IMR-90 (cell line): Measurements from ENCODE around the gene CARD14. TPM values are rescaled to one million over a fixed set of nuclear protein-coding genes. Genes with fewer than 3 reads are reported as not detected.

Experiments used
- ATAC-seq: fragments of 200-7000 bp; cut with Tn5 transposase; 2 replicates; pipeline ENCODE4 v1.9.1; 2020; ENCODE audit warnings: low read depth, mild to moderate bottlenecking, moderate library complexity
- BruUV-seq: library from RNA; stranded (reverse); fragments of 400-500 nt; replicated peaks from 2 replicates; lab custom pipeline; 2021; lab: Mats Ljungman, UMichigan
- CTCF ChIA-PET: fragments of 300-600 bp; formaldehyde crosslinking; extraction: SDS; loops from one replicate; lab custom pipeline; 2021; ENCODE audit warnings: antibody characterized with exemption; lab: Yijun Ruan, JAX
- POLR2A ChIA-PET: fragments of 300-600 bp; sonication (Branson Sonifier 250); formaldehyde crosslinking; loops from one replicate; lab custom pipeline; 2022; ENCODE audit warnings: antibody characterized with exemption; ENCODE audit not compliant: unreplicated experiment; lab: Charles Lee
- DNase-seq: peaks from one replicate; pipeline ENCODE4 v3.0.0; 2013
- H2AFZ ChIP-seq: replicated peaks from 2 replicates; pipeline ENCODE3; 2013; ENCODE audit warnings: low read length, mild to moderate bottlenecking; ENCODE audit not compliant: poor library complexity
- H2AK5ac ChIP-seq: 2 replicates; pipeline ENCODE4 v1.6.1; 2013; ENCODE audit warnings: low read depth, low read length, inconsistent platforms
- H2AK9ac ChIP-seq: replicated peaks from 2 replicates; pipeline ENCODE3; 2013; ENCODE audit warnings: mild to moderate bottlenecking, low read depth, low read length, moderate library complexity; ENCODE audit not compliant: poor library complexity
- H2BK120ac ChIP-seq: 2 replicates; pipeline ENCODE4 v1.6.1; 2013; ENCODE audit warnings: low read depth, low read length, inconsistent platforms
- H2BK15ac ChIP-seq: 3 replicates; pipeline ENCODE4 v1.6.1; 2013; ENCODE audit warnings: low read depth, low read length, inconsistent platforms
- H2BK20ac ChIP-seq: 2 replicates; pipeline ENCODE4 v1.6.1; 2013; ENCODE audit warnings: low read depth, mild to moderate bottlenecking, inconsistent platforms, low read length, moderate library complexity
- H2BK5ac ChIP-seq: 2 replicates; pipeline ENCODE4 v1.6.1; 2013; ENCODE audit warnings: mild to moderate bottlenecking, low read depth, low read length, inconsistent platforms; ENCODE audit not compliant: poor library complexity, severe bottlenecking
- H3K14ac ChIP-seq: replicated peaks from 2 replicates; pipeline ENCODE4 v1.6.1; 2013; ENCODE audit warnings: low read depth, low read length, inconsistent platforms
- H3K18ac ChIP-seq: 2 replicates; pipeline ENCODE4 v1.6.1; 2013; ENCODE audit warnings: low read depth, low read length, control low read depth
- H3K23ac ChIP-seq: 2 replicates; pipeline ENCODE4 v1.6.1; 2013; ENCODE audit warnings: low read depth, low read length, inconsistent platforms
- H3K27ac ChIP-seq: 2 replicates; pipeline ENCODE4 v1.5.1; 2013; ENCODE audit warnings: mild to moderate bottlenecking, control low read depth, low read length; ENCODE audit not compliant: insufficient read depth
- H3K27me3 ChIP-seq: 2 replicates; pipeline ENCODE4 v1.6.1; 2013; ENCODE audit warnings: low read length; ENCODE audit not compliant: control insufficient read depth, insufficient read depth
- H3K36me3 ChIP-seq: 2 replicates; pipeline ENCODE4 v1.6.1; 2013; ENCODE audit warnings: low read length, mixed read lengths; ENCODE audit not compliant: control insufficient read depth, insufficient read depth
- H3K4ac ChIP-seq: 2 replicates; pipeline ENCODE4 v1.6.1; 2013; ENCODE audit warnings: low read depth, low read length, inconsistent platforms
- H3K4me1 ChIP-seq: 2 replicates; pipeline ENCODE4 v1.6.1; 2013; ENCODE audit warnings: low read length, mixed read lengths; ENCODE audit not compliant: control insufficient read depth, insufficient read depth
- H3K4me2 ChIP-seq: 2 replicates; pipeline ENCODE4 v1.6.1; 2013; ENCODE audit warnings: low read depth, mild to moderate bottlenecking, control low read depth, low read length, moderate library complexity
- H3K4me3 ChIP-seq: 2 replicates; pipeline ENCODE4 v1.5.1; 2013; ENCODE audit warnings: low read depth, mild to moderate bottlenecking, control low read depth, low read length, moderate library complexity; ENCODE audit not compliant: insufficient read depth
- H3K56ac ChIP-seq: 2 replicates; pipeline ENCODE4 v1.6.1; 2013; ENCODE audit warnings: low read length, inconsistent platforms; ENCODE audit not compliant: insufficient read depth; ENCODE audit errors: extremely low read depth
- H3K79me1 ChIP-seq, 2 experiments: 2 replicates each; pipeline ENCODE4 v1.6.1; 2013; ENCODE audit warnings: low read length in 2 of 2, inconsistent platforms in 1 of 2, low read depth in 1 of 2
- H3K9ac ChIP-seq: 2 replicates; pipeline ENCODE4 v1.6.1; 2013; ENCODE audit warnings: low read depth, low read length, control low read depth
- H3K9me1 ChIP-seq: 2 replicates; pipeline ENCODE4 v1.6.1; 2013; ENCODE audit warnings: low read length, inconsistent platforms; ENCODE audit not compliant: insufficient read depth
- H3K9me3 ChIP-seq: 2 replicates; pipeline ENCODE4 v1.6.1; 2013; ENCODE audit warnings: low read length; ENCODE audit not compliant: control insufficient read depth, insufficient read depth
- H4K20me1 ChIP-seq: 2 replicates; pipeline ENCODE4 v1.6.1; 2013; ENCODE audit warnings: low read length, inconsistent platforms; ENCODE audit not compliant: insufficient read depth
- H4K5ac ChIP-seq: 2 replicates; pipeline ENCODE4 v1.6.1; 2013; ENCODE audit warnings: mild to moderate bottlenecking, low read depth, low read length, control low read depth
- H4K8ac ChIP-seq, 2 experiments: 2 replicates each; pipeline ENCODE4 v1.6.1; 2013; ENCODE audit warnings: low read depth in 2 of 2, low read length in 2 of 2, control low read depth in 1 of 2, inconsistent platforms in 1 of 2
- H4K91ac ChIP-seq: 2 replicates; pipeline ENCODE4 v1.6.1; 2013; ENCODE audit warnings: low read depth, low read length, inconsistent platforms; ENCODE audit not compliant: insufficient read depth
- BHLHE40 ChIP-seq: fragments of 150-350 bp; IDR thresholded peaks from 2 replicates; pipeline ENCODE4 v1.6.1; 2016; ENCODE audit warnings: mild to moderate bottlenecking, low read depth, low read length
- CEBPB ChIP-seq: IDR thresholded peaks from 2 replicates; pipeline ENCODE4 v1.6.1; 2012; ENCODE audit warnings: low read depth, low read length, improper control_type of control experiment
- CHD1 ChIP-seq: IDR thresholded peaks from 2 replicates; pipeline ENCODE4 v1.6.1; 2012; ENCODE audit warnings: low read depth, low read length, improper control_type of control experiment
- FOS ChIP-seq: fragments of 150-350 bp; IDR thresholded peaks from 2 replicates; pipeline ENCODE4 v1.6.1; 2016; ENCODE audit warnings: low read depth, low read length
- MAFK ChIP-seq: IDR thresholded peaks from 2 replicates; pipeline ENCODE4 v1.6.1; 2012; ENCODE audit warnings: low read depth, low read length, improper control_type of control experiment
- MAZ ChIP-seq: IDR thresholded peaks from 2 replicates; pipeline ENCODE4 v1.6.1; 2012; ENCODE audit warnings: low read depth, mild to moderate bottlenecking, low read length, improper control_type of control experiment, moderate library complexity, borderline replicate concordance
- MXI1 ChIP-seq: IDR thresholded peaks from 2 replicates; pipeline ENCODE4 v1.6.1; 2012; ENCODE audit warnings: low read depth, mild to moderate bottlenecking, low read length, moderate library complexity, borderline replicate concordance
- NFE2L2 ChIP-seq: fragments of 150-350 bp; IDR thresholded peaks from 2 replicates; pipeline ENCODE4 v1.6.1; 2016; ENCODE audit warnings: low read depth, mild to moderate bottlenecking, low read length
- POLR2A ChIP-seq: IDR thresholded peaks from 2 replicates; pipeline ENCODE4 v1.6.1; 2012; ENCODE audit warnings: mild to moderate bottlenecking, low read depth, low read length
- RAD21 ChIP-seq: IDR thresholded peaks from 2 replicates; pipeline ENCODE4 v1.6.1; 2012; ENCODE audit warnings: low read length, improper control_type of control experiment
- RCOR1 ChIP-seq: IDR thresholded peaks from 2 replicates; pipeline ENCODE4 v1.6.1; 2012; ENCODE audit warnings: mild to moderate bottlenecking, low read length, improper control_type of control experiment; ENCODE audit not compliant: insufficient replicate concordance
- RFX5 ChIP-seq: IDR thresholded peaks from 2 replicates; pipeline ENCODE4 v1.8.0; 2012; ENCODE audit warnings: low read depth, mild to moderate bottlenecking, low read length, moderate library complexity
- SMC3 ChIP-seq: fragments of 150-350 bp; IDR thresholded peaks from 2 replicates; pipeline ENCODE4 v1.6.1; 2016; ENCODE audit warnings: low read depth, mild to moderate bottlenecking, antibody characterized with exemption, low read length, moderate library complexity
- WGBS, 2 experiments: methylation state at CpG; one replicate each; pipeline versions ENCODE4 v1.1.5 to v1.1.7; 2013; ENCODE audit warnings: missing lambda C conversion rate in 2 of 2; ENCODE audit not compliant: insufficient read length in 1 of 2; ENCODE audit errors: extremely low coverage in 2 of 2; 5-methylcytosine and 5-hydroxymethylcytosine counted together
- dilution Hi-C: fragments of 300-500 bp; cut with HindIII; formaldehyde crosslinking; loops from one replicate; pipeline ENCODE4 v1.14.3; 2018; ENCODE audit warnings: low sequenced_read_pairs; ENCODE audit not compliant: unreplicated experiment
- in situ Hi-C: fragments of 300-500 bp; cut with MboI; formaldehyde crosslinking; loops from 3 replicates; pipeline ENCODE4 v1.14.3; 2019; ENCODE audit warnings: low sequenced_read_pairs, inconsistent platforms, mixed read lengths
- intact Hi-C: fragments of 100-400 bp; cut with micrococcal nuclease; formaldehyde crosslinking; loops from 2 replicates; pipeline ENCODE4 v1.10.0; 2022
- polyA plus RNA-seq, 3 experiments: library from polyadenylated mRNA; depleted of rRNA; stranded (reverse); fragments of >200 nt; gene quantifications; 2 replicates each; pipeline ENCODE4 v1.2.3, GENCODE V29; 2012; ENCODE audit warnings: low replicate concordance in 1 of 3
- total RNA-seq: library from RNA; depleted of rRNA; stranded (reverse); fragments of >200 nt; gene quantifications from 2 replicates; pipeline ENCODE4 v1.2.3, GENCODE V29; 2012
- TF ChIP-seq, protein P1 (sequence below): conservative IDR thresholded peaks from 2 replicates; pipeline ENCODE4 v1.5.1; 2012; ENCODE audit warnings: mild to moderate bottlenecking, low read depth, low read length, improper control_type of control experiment
- TF ChIP-seq, protein P2 (sequence below): fragments of 150-350 bp; IDR thresholded peaks from 2 replicates; pipeline ENCODE4 v1.6.1; 2017; ENCODE audit warnings: mild to moderate bottlenecking, antibody characterized with exemption, low read length, low read depth
- TF ChIP-seq, protein P3 (sequence below): fragments of 150-350 bp; IDR thresholded peaks from 2 replicates; pipeline ENCODE4 v1.6.1; 2016; ENCODE audit warnings: low read depth, mild to moderate bottlenecking, low read length, moderate library complexity, borderline replicate concordance

CARD14 gene
- total and polyA plus RNA-seq, 2 of the 4 experiments (the other 2 are of a cell fraction): not detected

DNA sequence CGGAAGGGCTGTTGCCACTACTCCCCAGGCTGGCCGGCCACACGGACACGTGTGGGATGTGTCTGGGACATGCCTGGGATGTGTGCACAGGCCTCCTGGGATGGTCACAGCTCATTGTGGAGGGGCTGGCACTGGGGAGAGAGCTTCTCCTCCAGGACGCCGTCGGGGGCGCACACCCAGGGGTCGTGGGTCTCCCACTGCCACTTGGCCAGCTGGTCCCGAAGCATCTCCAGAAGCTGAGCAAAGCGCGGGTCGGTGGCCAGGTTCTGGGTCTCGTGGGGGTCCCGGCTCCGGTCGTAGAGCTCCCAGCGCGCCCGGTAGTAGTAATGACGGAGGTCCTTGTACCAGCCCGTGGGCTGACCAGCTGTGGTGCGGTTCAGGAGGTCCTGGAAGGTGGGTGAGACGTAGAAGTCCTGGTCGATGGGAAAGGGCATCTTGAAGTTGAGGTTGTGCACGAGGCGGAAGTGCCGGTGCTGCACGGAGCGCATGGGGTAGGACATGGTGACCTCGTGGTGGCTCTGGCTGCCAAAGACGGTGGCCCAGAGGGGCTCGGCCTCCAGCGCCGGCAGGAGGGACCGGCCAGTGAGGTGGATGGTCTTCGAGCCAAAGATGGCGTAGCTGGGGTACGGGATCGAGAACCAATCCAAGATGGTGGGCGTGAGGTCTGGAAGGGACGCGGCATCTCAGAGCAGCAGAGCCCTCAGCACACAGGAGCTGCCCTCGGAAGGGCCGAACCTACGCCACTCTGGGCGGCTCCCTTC is 40.7 kb downstream of the CARD14 start:
- Histone ChIP-seq H3K23ac (no peak overlapping the region), H3K4me1 (no peaks in the 10 kb centered on the region), H2AK9ac (no peak overlapping the region), H3K4me3 (no peak overlapping the region), H3K9me1 (peaks cover 5% of the 10 kb centered on the region; the same call in 1 of the 2 replicates), H3K4me2 (no peak overlapping the region), H4K20me1 (peaks cover 3% of the 10 kb centered on the region), H3K9ac (no peak overlapping the region), H3K9me3 (no peaks in the 10 kb centered on the region), H3K18ac (no peak overlapping the region), H2AK5ac (no peak overlapping the region), H3K27me3 (no peaks in the 10 kb centered on the region), H3K14ac (no peak overlapping the region), H2BK15ac (no peak overlapping the region), H3K4ac (no peak overlapping the region), H2BK20ac (no peak overlapping the region), H4K91ac (no peak overlapping the region), H3K27ac (no peak overlapping the region), H4K8ac (no peak overlapping the region), H3K56ac (no peak overlapping the region), H2AFZ (no peak overlapping the region), H3K79me1 (no peaks in the 10 kb centered on the region), H2BK5ac (no peak overlapping the region), H3K36me3 (peaks cover 64% of the 10 kb centered on the region), H2BK120ac (no peak overlapping the region), H4K5ac (no peak overlapping the region)
- ChIA-PET CTCF (no interaction called here), POLR2A (no interaction called here)
- 98% methylated on average over 25 of the region's 47 CpGs; no CpG with 5 or more reads in 1 of the 2 experiments for WGBS, 2 experiments
- no TSS peak for BruUV-seq
- intact Hi-C loops: no loop called here
- in situ Hi-C loops: no loop called here
- dilution Hi-C loops: no loop called here
- no peak for ATAC-seq
- TF ChIP-seq RAD21 (no peak), NFE2L2 (no peak), MAFK (no peak), BHLHE40 (no peak), FOS (no peak), CEBPB (no peak), CHD1 (no peak), MXI1 (no peak), RFX5 (no peak), MAZ (no peak), POLR2A (no peak), SMC3 (no peak), RCOR1 (no peak)
- TF ChIP-seq, protein P1, sequence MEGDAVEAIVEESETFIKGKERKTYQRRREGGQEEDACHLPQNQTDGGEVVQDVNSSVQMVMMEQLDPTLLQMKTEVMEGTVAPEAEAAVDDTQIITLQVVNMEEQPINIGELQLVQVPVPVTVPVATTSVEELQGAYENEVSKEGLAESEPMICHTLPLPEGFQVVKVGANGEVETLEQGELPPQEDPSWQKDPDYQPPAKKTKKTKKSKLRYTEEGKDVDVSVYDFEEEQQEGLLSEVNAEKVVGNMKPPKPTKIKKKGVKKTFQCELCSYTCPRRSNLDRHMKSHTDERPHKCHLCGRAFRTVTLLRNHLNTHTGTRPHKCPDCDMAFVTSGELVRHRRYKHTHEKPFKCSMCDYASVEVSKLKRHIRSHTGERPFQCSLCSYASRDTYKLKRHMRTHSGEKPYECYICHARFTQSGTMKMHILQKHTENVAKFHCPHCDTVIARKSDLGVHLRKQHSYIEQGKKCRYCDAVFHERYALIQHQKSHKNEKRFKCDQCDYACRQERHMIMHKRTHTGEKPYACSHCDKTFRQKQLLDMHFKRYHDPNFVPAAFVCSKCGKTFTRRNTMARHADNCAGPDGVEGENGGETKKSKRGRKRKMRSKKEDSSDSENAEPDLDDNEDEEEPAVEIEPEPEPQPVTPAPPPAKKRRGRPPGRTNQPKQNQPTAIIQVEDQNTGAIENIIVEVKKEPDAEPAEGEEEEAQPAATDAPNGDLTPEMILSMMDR: no peak
- TF ChIP-seq, protein P2, sequence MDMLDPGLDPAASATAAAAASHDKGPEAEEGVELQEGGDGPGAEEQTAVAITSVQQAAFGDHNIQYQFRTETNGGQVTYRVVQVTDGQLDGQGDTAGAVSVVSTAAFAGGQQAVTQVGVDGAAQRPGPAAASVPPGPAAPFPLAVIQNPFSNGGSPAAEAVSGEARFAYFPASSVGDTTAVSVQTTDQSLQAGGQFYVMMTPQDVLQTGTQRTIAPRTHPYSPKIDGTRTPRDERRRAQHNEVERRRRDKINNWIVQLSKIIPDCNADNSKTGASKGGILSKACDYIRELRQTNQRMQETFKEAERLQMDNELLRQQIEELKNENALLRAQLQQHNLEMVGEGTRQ: no peak
- TF ChIP-seq, protein P3, sequence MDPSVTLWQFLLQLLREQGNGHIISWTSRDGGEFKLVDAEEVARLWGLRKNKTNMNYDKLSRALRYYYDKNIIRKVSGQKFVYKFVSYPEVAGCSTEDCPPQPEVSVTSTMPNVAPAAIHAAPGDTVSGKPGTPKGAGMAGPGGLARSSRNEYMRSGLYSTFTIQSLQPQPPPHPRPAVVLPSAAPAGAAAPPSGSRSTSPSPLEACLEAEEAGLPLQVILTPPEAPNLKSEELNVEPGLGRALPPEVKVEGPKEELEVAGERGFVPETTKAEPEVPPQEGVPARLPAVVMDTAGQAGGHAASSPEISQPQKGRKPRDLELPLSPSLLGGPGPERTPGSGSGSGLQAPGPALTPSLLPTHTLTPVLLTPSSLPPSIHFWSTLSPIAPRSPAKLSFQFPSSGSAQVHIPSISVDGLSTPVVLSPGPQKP: no peak
- no peak for DNase-seq
